DMS 273 treated with DMSO at 0.1 percent for 48 hours (cell line): ENCODE data around the gene BCAN.
A peak's percentile ranks its signal among the peaks of the same experiment; 100 is the strongest.

Source experiments
- DNase-seq: peaks from one replicate; lab custom pipeline; 2025; lab: John Stamatoyannopoulos, UW

Gene BCAN

GRCh38 chr1:156677616-156678596, 36.0 kb downstream of the BCAN start:
- peak; percentile 61 for DNase-seq

GRCh38 chr1:156680056-156680455, 38.1 kb downstream of the BCAN start:
- no peak for DNase-seq

- DNase-seq: no peak
Observed at GRCh38 chr1:156681196-156681960, 39.5 kb downstream of the BCAN start.

- DNase-seq: no peak
Observed at GRCh38 chr1:156682166-156682890, 40.4 kb downstream of the BCAN start.

- DNase-seq: no peak
Observed at GRCh38 chr1:156684227-156684782, 42.4 kb downstream of the BCAN start.

- DNase-seq: peak; percentile 62
Observed at GRCh38 chr1:156689035-156689952, 47.4 kb downstream of the BCAN start.

- no peak for DNase-seq
Observed at GRCh38 chr1:156689953-156690674, 48.2 kb downstream of the BCAN start.

GRCh38 chr1:156690675-156691036, 48.7 kb downstream of the BCAN start:
- no peak for DNase-seq

- DNase-seq: no peak
Observed at GRCh38 chr1:156691191-156691590, 49.3 kb downstream of the BCAN start.

- DNase-seq: no peak
Observed at GRCh38 chr1:156691665-156692440, 49.9 kb downstream of the BCAN start.

GRCh38 chr1:156692441-156692924, 50.6 kb downstream of the BCAN start:
- DNase-seq: no peak

GRCh38 chr1:156692925-156693847, 51.3 kb downstream of the BCAN start:
- DNase-seq: no peak

GRCh38 chr1:156693848-156694689, 52.2 kb downstream of the BCAN start:
- DNase-seq: no peak

GRCh38 chr1:156694690-156694962, 52.7 kb downstream of the BCAN start:
- no peak for DNase-seq

GRCh38 chr1:156696755-156697154, 54.8 kb downstream of the BCAN start:
- no peak for DNase-seq

- no peak for DNase-seq
Observed at GRCh38 chr1:156697481-156697880, 55.6 kb downstream of the BCAN start.

- no peak for DNase-seq
Observed at GRCh38 chr1:156698995-156699394, 57.1 kb downstream of the BCAN start.
